GM15510 (cell line): ENCODE measurements around the gene CELA3A.

Experiments used
- POLR2A ChIP-seq: IDR thresholded peaks from 3 replicates; pipeline ENCODE4 v1.6.1; 2011; ENCODE audit warnings: borderline replicate concordance; ENCODE audit not compliant: insufficient read length; ENCODE audit errors: extremely low read depth

The CELA3A gene

GRCh38 chr1:22024485-22025367, 23.3 kb downstream of the CELA3A start:
- no peak for TF ChIP-seq POLR2A

GRCh38 chr1:22025368-22026155, 24.1 kb downstream of the CELA3A start:
- peak; percentile 80 for TF ChIP-seq POLR2A

- TF ChIP-seq POLR2A = no peak
Observed at GRCh38 chr1:22026924-22027289, 25.4 kb downstream of the CELA3A start.

GRCh38 chr1:22030057-22030456, 28.6 kb downstream of the CELA3A start:
- TF ChIP-seq POLR2A = no peak

GRCh38 chr1:22030473-22030872, 29.0 kb downstream of the CELA3A start:
- no peak for TF ChIP-seq POLR2A

- no peak for TF ChIP-seq POLR2A
Observed at GRCh38 chr1:22031214-22031962, 29.9 kb downstream of the CELA3A start.

GRCh38 chr1:22037520-22037919, 36.1 kb downstream of the CELA3A start:
- TF ChIP-seq POLR2A = no peak

GRCh38 chr1:22038036-22038435, 36.6 kb downstream of the CELA3A start:
- TF ChIP-seq POLR2A = no peak

- TF ChIP-seq POLR2A = peak; percentile 48
Observed at GRCh38 chr1:22039594-22040285, 38.3 kb downstream of the CELA3A start.

GRCh38 chr1:22040286-22040623, 38.8 kb downstream of the CELA3A start:
- no peak for TF ChIP-seq POLR2A

- TF ChIP-seq POLR2A = no peak
Observed at GRCh38 chr1:22041505-22041904, 40.0 kb downstream of the CELA3A start.

GRCh38 chr1:22043198-22043769, 41.8 kb downstream of the CELA3A start:
- no peak for TF ChIP-seq POLR2A

- TF ChIP-seq POLR2A = no peak
Observed at GRCh38 chr1:22044690-22045420, 43.4 kb downstream of the CELA3A start.
